Mesodermal cell (in vitro differentiated cells): ENCODE results near the gene MBLAC2.

Source experiments
- H3K27ac ChIP-seq: 2 replicates; pipeline ENCODE4 v1.7.0; 2013; ENCODE audit warnings: mild to moderate bottlenecking, low read depth, low read length, moderate library complexity; ENCODE audit not compliant: severe bottlenecking
- H3K36me3 ChIP-seq: 2 replicates; pipeline ENCODE4 v1.7.1; 2013; ENCODE audit warnings: mild to moderate bottlenecking, low read length, moderate library complexity; ENCODE audit not compliant: control insufficient read depth, insufficient read depth
- H3K4me1 ChIP-seq: one replicate; pipeline ENCODE4 v1.7.1; 2013; ENCODE audit warnings: mild to moderate bottlenecking, low read length; ENCODE audit not compliant: insufficient read depth, control insufficient read depth, poor library complexity, severe bottlenecking
- H3K4me3 ChIP-seq: 2 replicates; pipeline ENCODE4 v1.7.0; 2013; ENCODE audit warnings: low read length, control low read depth, mild to moderate bottlenecking; ENCODE audit not compliant: insufficient read depth, poor library complexity, severe bottlenecking; ENCODE audit errors: extremely low read depth
- H3K9me3 ChIP-seq: 2 replicates; pipeline ENCODE4 v1.7.1; 2013; ENCODE audit warnings: mild to moderate bottlenecking, low read length, moderate library complexity; ENCODE audit not compliant: control insufficient read depth
- WGBS, 2 experiments: methylation state at CpG; one replicate each; pipeline ENCODE4 v1.1.5; 2013; ENCODE audit warnings: missing lambda C conversion rate in 2 of 2; ENCODE audit not compliant: insufficient coverage in 2 of 2; 5-methylcytosine and 5-hydroxymethylcytosine counted together

The MBLAC2 gene

DNA sequence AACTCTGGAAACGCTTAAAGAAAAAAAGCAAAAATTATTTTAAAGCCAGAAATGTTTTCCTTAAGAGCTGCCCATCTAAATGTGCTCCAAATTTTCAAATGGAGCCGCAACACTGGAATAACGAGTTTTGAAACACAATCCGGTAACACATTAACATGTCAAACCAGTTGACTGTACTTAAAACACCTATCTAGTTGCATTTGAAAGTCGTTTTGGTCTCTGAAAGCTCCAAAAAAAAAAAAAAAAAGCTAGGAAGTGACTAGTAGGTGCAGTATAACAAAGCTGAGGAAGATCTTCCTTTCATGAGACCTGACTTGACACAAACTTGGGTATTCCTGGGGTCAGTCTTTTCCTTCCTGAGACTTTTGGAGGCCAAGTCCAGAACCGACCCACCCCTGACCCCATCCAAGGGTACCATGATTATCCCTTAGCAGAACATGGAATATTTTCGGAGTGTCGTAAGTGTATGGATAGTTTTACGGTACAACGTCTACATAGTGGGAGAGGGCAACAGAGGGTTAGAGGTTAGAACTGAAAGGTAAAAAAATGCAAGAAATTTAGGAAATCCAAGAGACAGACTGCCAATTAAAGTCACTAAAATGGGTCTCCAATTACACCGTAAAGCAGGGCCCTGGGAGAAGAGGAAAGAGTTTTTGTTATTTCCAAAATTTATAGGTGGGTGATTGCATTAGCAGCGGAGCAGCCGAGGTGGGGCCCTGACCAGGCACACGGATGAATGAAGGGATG, 65.8 kb downstream of the MBLAC2 start:
- 8 to 13% methylated on average over 11 to 12 of the region's 14 CpGs for WGBS, 2 experiments
- Histone ChIP-seq H3K4me1 (no peaks in the 10 kb centered on the region), H3K36me3 (peaks cover 8% of the 10 kb centered on the region), H3K9me3 (no peaks in the 10 kb centered on the region), H3K4me3 (peak overlapping the region; percentile 68), H3K27ac (peak overlapping the region; percentile 94)
